K562 (cell line): ENCODE data around the gene RNF151. TPM values are rescaled to one million over a fixed set of nuclear protein-coding genes. Genes with fewer than 3 reads are reported as not detected.

Experiments
- CHD1 ChIP-seq: fragments of 200-600 bp; sonication (generic); IDR thresholded peaks from one replicate; pipeline ENCODE4 v1.6.1; 2012; ENCODE audit warnings: mild to moderate bottlenecking, moderate library complexity, low read length, inconsistent platforms
- DIDO1 ChIP-seq: fragments of 450-650 bp; IDR thresholded peaks from 2 replicates; pipeline ENCODE4 v1.6.1; 2016; ENCODE audit warnings: low read depth, missing biosample characterization, missing genetic modification characterization
- E2F3 ChIP-seq: fragments of 250-450 bp; sonication (Bioruptor Pico); IDR thresholded peaks from 2 replicates; pipeline ENCODE4 v1.4.0; 2020; ENCODE audit warnings: mild to moderate bottlenecking
- ETV5 ChIP-seq: sonication (generic); formaldehyde crosslinking; IDR thresholded peaks from 2 replicates; pipeline ENCODE4 v1.4.0; 2020; ENCODE audit warnings: low read depth, mild to moderate bottlenecking, missing genetic modification reagents
- FIP1L1 ChIP-seq: fragments of 200-400 bp; formaldehyde crosslinking; IDR thresholded peaks from 2 replicates; pipeline ENCODE4 v1.6.1; 2018; ENCODE audit warnings: mild to moderate bottlenecking, low read depth, low read length; ENCODE audit not compliant: poor library complexity, severe bottlenecking
- FOXM1 ChIP-seq, 2 experiments: fragments of 450-650 bp in 1 of 2; sonication (generic) in 1 of 2; formaldehyde crosslinking in 1 of 2; IDR thresholded peaks; 2 replicates each; pipeline versions ENCODE4 v1.6.1 to v1.9.0; 2017 to 2022; ENCODE audit warnings: low read depth in 2 of 2, mild to moderate bottlenecking in 2 of 2, missing genetic modification reagents in 1 of 2, moderate library complexity in 1 of 2
- IRF9 ChIP-seq: fragments of 450-650 bp; IDR thresholded peaks from 2 replicates; pipeline ENCODE4 v1.6.1; 2016; ENCODE audit warnings: missing biosample characterization, missing genetic modification characterization
- JUN ChIP-seq, 2 experiments: sonication (generic) in 1 of 2; formaldehyde crosslinking in 1 of 2; IDR thresholded peaks; 2 replicates each; pipeline versions ENCODE4 v1.6.1 to v1.8.0; 2012 to 2022; ENCODE audit warnings: borderline replicate concordance in 2 of 2, mild to moderate bottlenecking in 2 of 2, improper control_type of control experiment in 1 of 2, low read depth in 1 of 2, low read length in 1 of 2, missing genetic modification reagents in 1 of 2
- JUNB ChIP-seq: fragments of 450-650 bp; formaldehyde crosslinking; conservative IDR thresholded peaks from 2 replicates; pipeline ENCODE4 v1.4.0; 2020; ENCODE audit warnings: mild to moderate bottlenecking
- NEUROD1 ChIP-seq: fragments of 150-350 bp; IDR thresholded peaks from 2 replicates; pipeline ENCODE4 v1.6.1; 2014; ENCODE audit warnings: borderline replicate concordance, low read length, low read depth; ENCODE audit not compliant: partially characterized antibody
- NR4A1 ChIP-seq, 2 experiments: fragments of 250-450 bp in 1 of 2; fragments of 450-650 bp in 1 of 2; sonication (Bioruptor Pico) in 1 of 2; IDR thresholded peaks; 2 replicates each; pipeline versions ENCODE4 v1.4.0 to v1.6.1; 2016 to 2020; ENCODE audit warnings: mild to moderate bottlenecking in 2 of 2, missing compliant biosample characterization in 1 of 2, missing genetic modification characterization in 1 of 2, moderate library complexity in 1 of 2
- POLR2AphosphoS2 ChIP-seq: IDR thresholded peaks from 2 replicates; pipeline ENCODE4 v1.6.1; 2012; ENCODE audit warnings: low read length, improper control_type of control experiment
- RBM15 ChIP-seq: fragments of 200-400 bp; formaldehyde crosslinking; IDR thresholded peaks from 2 replicates; pipeline ENCODE4 v1.6.1; 2018; ENCODE audit warnings: mild to moderate bottlenecking, low read length, moderate library complexity; ENCODE audit not compliant: insufficient read depth
- TARDBP ChIP-seq: fragments of 450-650 bp; IDR thresholded peaks from 2 replicates; pipeline ENCODE4 v1.6.1; 2016
- ZC3H4 ChIP-seq: sonication (generic); formaldehyde crosslinking; IDR thresholded peaks from 2 replicates; pipeline ENCODE4 v1.9.0; 2021; ENCODE audit warnings: missing genetic modification reagents, borderline replicate concordance
- ZNF699 ChIP-seq: fragments of 250-450 bp; sonication (Bioruptor Pico); IDR thresholded peaks from 2 replicates; pipeline ENCODE4 v1.8.0; 2021; ENCODE audit warnings: mild to moderate bottlenecking, moderate library complexity; ENCODE audit not compliant: insufficient replicate concordance
- polyA plus RNA-seq, 8 experiments: library from polyadenylated mRNA; depleted of rRNA in 4 of 8; stranded (reverse) in 5 of 8; unstranded in 3 of 8; fragments of >200 nt; fragmentation: Nextera tagmentation in 2 of 8; fragmentation: Illumina TruSeq in 1 of 8; extraction: Ambion mirVana in 2 of 8; extraction: Trizol in 1 of 8; gene quantifications; 2 replicates each; pipeline versions ENCODE4 v1.2.1 to v1.2.3, GENCODE V29; 2011 to 2014; ENCODE audit warnings: inconsistent platforms in 1 of 8, missing spikeins in 1 of 8
- total RNA-seq, 7 experiments: library from RNA; depleted of rRNA in 6 of 7; stranded (reverse); fragments of >200 nt in 6 of 7; fragmentation: Illumina TruSeq in 2 of 7; extraction: Trizol in 2 of 7; gene quantifications; 2 replicates each; pipeline versions ENCODE4 v1.2.1 to v1.2.3, GENCODE V29; 2011 to 2021; ENCODE audit warnings: low replicate concordance in 1 of 7
- TF ChIP-seq, protein P1 (sequence below): sonication (generic); formaldehyde crosslinking; IDR thresholded peaks from 2 replicates; pipeline ENCODE4 v1.8.0; 2022; ENCODE audit warnings: mild to moderate bottlenecking, missing genetic modification reagents, borderline replicate concordance

The RNF151 gene
- total and polyA plus RNA-seq, 9 of the 15 experiments (the other 6 are each of a cell fraction or from before 2014, with no cell fraction given) = not detected

DNA sequence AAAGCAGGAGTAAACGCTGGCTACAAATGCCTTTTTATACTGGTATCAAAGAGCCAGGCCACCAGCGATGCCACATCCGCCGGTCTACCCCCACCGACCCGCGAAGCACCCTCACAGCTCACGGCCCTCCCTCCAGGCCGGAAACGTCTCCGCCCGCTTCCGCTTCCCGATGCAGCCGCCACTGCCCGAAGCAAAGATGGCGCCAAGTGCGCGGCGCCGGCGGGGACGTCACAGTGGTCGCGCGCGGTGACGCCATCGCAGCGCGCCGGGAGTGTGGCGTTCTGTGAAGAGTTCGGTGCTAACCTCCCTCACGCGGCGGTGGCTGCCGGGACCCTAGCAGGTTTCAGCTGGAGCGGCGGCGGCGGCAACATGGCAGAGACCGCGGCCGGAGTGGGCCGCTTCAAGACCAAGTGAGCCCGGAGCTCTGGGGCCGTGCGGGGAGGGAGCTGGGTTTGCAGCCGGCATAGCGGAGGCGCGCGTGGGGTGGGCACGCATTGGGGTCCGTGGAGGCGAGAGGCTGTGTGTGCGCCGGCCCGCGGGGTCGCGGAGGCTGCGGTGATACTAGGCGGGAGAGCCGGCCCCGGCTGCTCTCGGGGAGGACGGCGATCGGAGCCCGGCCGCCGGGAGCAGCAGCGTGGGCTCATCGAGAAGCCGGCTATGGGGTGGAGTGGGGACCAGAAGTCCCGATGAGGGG, 5.3 kb downstream of the RNF151 start, which contains the start of gene TBL3 (continued):
- no peak for TF ChIP-seq IRF9 (tag)
- peak; percentile 85 for TF ChIP-seq FIP1L1
- peak; percentile 84 for TF ChIP-seq JUN (IDR thresholded peaks at IDR 0.05; ENCODE audit: borderline replicate concordance, low read depth, low read length)
- TF ChIP-seq JUN (CRISPR knock-in tag; IDR thresholded peaks at IDR 0.05; ENCODE audit: borderline replicate concordance) = no peak
- TF ChIP-seq NR4A1 (CRISPR knock-in tag; IDR thresholded peaks at IDR 0.05) = 0 out of 2 replicates have a peak, but pooled peaks have one; percentile 52
- TF ChIP-seq NR4A1 (tag; IDR thresholded peaks at IDR 0.05) = no peak
- TF ChIP-seq, protein P1, sequence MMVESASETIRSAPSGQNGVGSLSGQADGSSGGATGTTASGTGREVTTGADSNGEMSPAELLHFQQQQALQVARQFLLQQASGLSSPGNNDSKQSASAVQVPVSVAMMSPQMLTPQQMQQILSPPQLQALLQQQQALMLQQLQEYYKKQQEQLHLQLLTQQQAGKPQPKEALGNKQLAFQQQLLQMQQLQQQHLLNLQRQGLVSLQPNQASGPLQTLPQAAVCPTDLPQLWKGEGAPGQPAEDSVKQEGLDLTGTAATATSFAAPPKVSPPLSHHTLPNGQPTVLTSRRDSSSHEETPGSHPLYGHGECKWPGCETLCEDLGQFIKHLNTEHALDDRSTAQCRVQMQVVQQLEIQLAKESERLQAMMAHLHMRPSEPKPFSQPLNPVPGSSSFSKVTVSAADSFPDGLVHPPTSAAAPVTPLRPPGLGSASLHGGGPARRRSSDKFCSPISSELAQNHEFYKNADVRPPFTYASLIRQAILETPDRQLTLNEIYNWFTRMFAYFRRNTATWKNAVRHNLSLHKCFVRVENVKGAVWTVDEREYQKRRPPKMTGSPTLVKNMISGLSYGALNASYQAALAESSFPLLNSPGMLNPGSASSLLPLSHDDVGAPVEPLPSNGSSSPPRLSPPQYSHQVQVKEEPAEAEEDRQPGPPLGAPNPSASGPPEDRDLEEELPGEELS = no peak; the same call in 1 of the 2 replicates
- TF ChIP-seq NEUROD1 = peak; percentile 83
- TF ChIP-seq FOXM1 (IDR thresholded peaks at IDR 0.05; ENCODE audit: low read depth) = no peak
- TF ChIP-seq FOXM1 (CRISPR knock-in tag; IDR thresholded peaks at IDR 0.05; ENCODE audit: low read depth) = 0 out of 2 replicates have a peak, but pooled peaks have one; percentile 91
- no peak for TF ChIP-seq RBM15
- 0 out of 2 replicates have a peak, but pooled peaks have one; percentile 48 for TF ChIP-seq E2F3 (CRISPR knock-in tag)
- peak; percentile 15; the same call in 1 of the 2 replicates for TF ChIP-seq TARDBP
- TF ChIP-seq DIDO1 (tag) = peak; percentile 98
- TF ChIP-seq POLR2AphosphoS2 = peak; percentile 77; the same call in 1 of the 2 replicates
- 0 out of 2 replicates have a peak, but pooled peaks have one; percentile 25 for TF ChIP-seq JUNB
- peak; percentile 96 for TF ChIP-seq ETV5 (CRISPR knock-in tag)
- peak; percentile 58 for TF ChIP-seq CHD1
- TF ChIP-seq ZC3H4 = no peak
- no peak for TF ChIP-seq ZNF699
- TF ChIP-seq, all 486 proteins: peak for 179
